CD14-positive monocyte (primary cell): ENCODE data around the gene TMUB2. TPM values are rescaled to one million over a fixed set of nuclear protein-coding genes. Genes with fewer than 3 reads are reported as not detected.

Source experiments
- DNase-seq, 3 donors: peaks; one replicate each; pipeline ENCODE4 v3.0.0-alpha.2; 2011 to 2022
- H2AFZ ChIP-seq: 2 replicates; pipeline ENCODE4 v1.6.0; 2012; ENCODE audit warnings: mild to moderate bottlenecking, low read depth, low read length, inconsistent platforms; ENCODE audit not compliant: insufficient read depth, poor library complexity, severe bottlenecking
- H3K27ac ChIP-seq, 2 donors: 1 replicate in 1 of 2; 2 replicates in 1 of 2; pipeline ENCODE4 v1.5.1; 2012 to 2013; ENCODE audit warnings: low read length in 2 of 2, control low read depth in 1 of 2, inconsistent platforms in 1 of 2, low read depth in 1 of 2, mild to moderate bottlenecking in 1 of 2
- H3K27me3 ChIP-seq, 2 donors: one replicate each; pipeline versions ENCODE4 v1.6.0 to v1.6.1; 2011 to 2013; ENCODE audit warnings: low read length in 2 of 2; ENCODE audit not compliant: control insufficient read depth in 2 of 2, insufficient read depth in 2 of 2
- H3K36me3 ChIP-seq, 2 donors: replicated peaks in 1 of 2; 1 replicate in 1 of 2; 2 replicates in 1 of 2; pipeline versions ENCODE4 v1.5.1 to v1.6.1; 2012 to 2013; ENCODE audit warnings: low read length in 2 of 2, control low read depth in 1 of 2, inconsistent platforms in 1 of 2, mild to moderate bottlenecking in 1 of 2; ENCODE audit not compliant: insufficient read depth in 2 of 2, control insufficient read depth in 1 of 2
- H3K4me1 ChIP-seq, 2 donors: 1 replicate in 1 of 2; 2 replicates in 1 of 2; pipeline versions ENCODE4 v1.5.1 to v1.6.1; 2012 to 2013; ENCODE audit warnings: low read length in 2 of 2, control low read depth in 1 of 2, inconsistent platforms in 1 of 2, mild to moderate bottlenecking in 1 of 2, moderate library complexity in 1 of 2; ENCODE audit not compliant: insufficient read depth in 2 of 2, control insufficient read depth in 1 of 2
- H3K4me2 ChIP-seq: replicated peaks from 2 replicates; pipeline ENCODE3; 2012; ENCODE audit warnings: low read length, moderate library complexity, mild to moderate bottlenecking; ENCODE audit not compliant: poor library complexity, severe bottlenecking; ENCODE audit errors: extremely low read depth
- H3K4me3 ChIP-seq, 3 experiments: fragments of 200-600 bp in 1 of 3; sonication (generic) in 1 of 3; replicated peaks in 1 of 3; 1 replicate in 2 of 3; 2 replicates in 1 of 3; pipeline ENCODE4 v1.5.1; 2011 to 2013; ENCODE audit warnings: low read length in 3 of 3, mild to moderate bottlenecking in 3 of 3, control low read depth in 2 of 3, low read depth in 2 of 3, inconsistent platforms in 1 of 3, moderate library complexity in 1 of 3
- H3K79me2 ChIP-seq: 2 replicates; pipeline ENCODE4 v1.6.0; 2012; ENCODE audit warnings: mild to moderate bottlenecking, control low read depth, inconsistent platforms, low read length, moderate library complexity; ENCODE audit not compliant: insufficient read depth
- H3K9ac ChIP-seq: 2 replicates; pipeline ENCODE4 v1.6.0; 2017; ENCODE audit warnings: low read length, mild to moderate bottlenecking; ENCODE audit not compliant: insufficient read depth, poor library complexity, severe bottlenecking
- H3K9me3 ChIP-seq, 2 donors: replicated peaks in 1 of 2; 1 replicate in 1 of 2; 2 replicates in 1 of 2; pipeline versions ENCODE4 v1.5.1 to v1.6.1; 2012 to 2013; ENCODE audit warnings: low read length in 2 of 2, control low read depth in 1 of 2; ENCODE audit not compliant: control insufficient read depth in 1 of 2, insufficient read depth in 1 of 2
- H4K20me1 ChIP-seq: 2 replicates; pipeline ENCODE4 v1.6.0; 2012; ENCODE audit warnings: mild to moderate bottlenecking, low read length, control low read depth, moderate library complexity; ENCODE audit not compliant: insufficient read depth
- H3K27ac Mint-ChIP-seq, 7 donors: one replicate each; pipeline ENCODE4 v1.8.0; 2020; ENCODE audit warnings: mild to moderate bottlenecking in 7 of 7, mixed read lengths in 7 of 7, moderate library complexity in 6 of 7, inconsistent platforms in 2 of 7
- H3K27me3 Mint-ChIP-seq, 3 donors: one replicate each; pipeline ENCODE4 v1.8.0; 2021 to 2022; ENCODE audit warnings: low read depth in 3 of 3, mild to moderate bottlenecking in 3 of 3, mixed read lengths in 3 of 3, moderate library complexity in 3 of 3, inconsistent platforms in 1 of 3
- H3K36me3 Mint-ChIP-seq, 2 donors: one replicate each; pipeline ENCODE4 v1.8.0; 2020; ENCODE audit warnings: mixed read lengths in 2 of 2, inconsistent platforms in 1 of 2, mild to moderate bottlenecking in 1 of 2
- H3K4me1 Mint-ChIP-seq: one replicate; pipeline ENCODE4 v1.8.0; 2020; ENCODE audit warnings: mild to moderate bottlenecking, mixed read lengths
- H3K4me3 Mint-ChIP-seq, 2 donors: one replicate each; pipeline ENCODE4 v1.8.0; 2020; ENCODE audit warnings: mild to moderate bottlenecking in 2 of 2, mixed read lengths in 2 of 2, moderate library complexity in 1 of 2
- H3K9me3 Mint-ChIP-seq, 7 donors: one replicate each; pipeline ENCODE4 v1.8.0; 2020 to 2022; ENCODE audit warnings: mixed read lengths in 7 of 7, mild to moderate bottlenecking in 6 of 7, moderate library complexity in 6 of 7, inconsistent platforms in 2 of 7
- CTCF ChIP-seq: fragments of 200-600 bp; IDR thresholded peaks from one replicate; pipeline ENCODE4 v1.8.0; 2022; ENCODE audit warnings: antibody characterized with exemption, mild to moderate bottlenecking
- WGBS: methylation state at CpG from one replicate; pipeline ENCODE4 v1.1.5; 2013; ENCODE audit warnings: missing lambda C conversion rate; ENCODE audit not compliant: insufficient coverage; 5-methylcytosine and 5-hydroxymethylcytosine counted together
- intact Hi-C, 2 donors: fragments of 100-400 bp; cut with micrococcal nuclease; formaldehyde crosslinking; loops; one replicate each; pipeline versions ENCODE4 v1.15.0 to v1.15.1; 2023
- polyA plus RNA-seq, 3 donors: library from polyadenylated mRNA; depleted of rRNA in 1 of 3; unstranded in 2 of 3; stranded (reverse) in 1 of 3; fragments of 300-500 nt in 2 of 3; fragments of >200 nt in 1 of 3; fragmentation: Illumina TruSeq in 2 of 3; gene quantifications; 1 replicate in 2 of 3; 2 replicates in 1 of 3; pipeline ENCODE4 v1.2.3, GENCODE V29; 2012 to 2021

Gene TMUB2
- polyA plus RNA-seq, 3 donors: 41.3 to 118 (median 41.7) TPM

- H2AFZ ChIP-seq: peak overlapping the region; percentile 15
- Mint-ChIP-seq H3K9me3 (no peaks in the 10 kb centered on the region), H3K36me3 (peaks cover 40 to 44% of the 10 kb centered on the region in 2 donors), H3K4me1 (peaks cover 36% of the 10 kb centered on the region), H3K27ac (peak overlapping the region; percentile 85 to 95 (median 91)), H3K4me3 (peak overlapping the region; percentile 83 to 91), H3K27me3 (peaks cover 0 to 2% (median 0%) of the 10 kb centered on the region in 3 donors)
- H4K20me1 ChIP-seq: peaks cover 43% of the 10 kb centered on the region
- no peaks in the 10 kb centered on the region for H3K9me3 ChIP-seq
- H3K9ac ChIP-seq: peak overlapping the region; percentile 82
- peak overlapping the region; percentile 89 to 94 for H3K27ac ChIP-seq
- peaks cover 47% of the 10 kb centered on the region for H3K79me2 ChIP-seq
- peak overlapping the region; percentile 98 for H3K4me2 ChIP-seq
- peaks cover 31 to 36% of the 10 kb centered on the region in 2 donors for H3K4me1 ChIP-seq
- intact Hi-C loops: loop anchor here in 1 of 2 donors (1.0 kb wide), 2 partner anchors 10 to 21 kb away; partner anchors contain the start of gene UBTF
- H3K27me3 ChIP-seq: no peaks in the 10 kb centered on the region
- H3K4me3 ChIP-seq: peak overlapping the region; percentile 83 to 97 (median 97)
- 71% methylated on average over 1 of the region's 11 CpGs for WGBS
- peaks cover 40 to 46% of the 10 kb centered on the region in 2 donors for H3K36me3 ChIP-seq
- no peak for TF ChIP-seq CTCF
- DNase-seq: peak; percentile 49 to 57 (median 51)
Measured at GRCh38 chr17:44197980-44198720, 11.4 kb downstream of the TMUB2 start.

- peaks cover 39 to 42% of the 10 kb centered on the region in 2 donors for H3K4me1 ChIP-seq
- H3K4me3 ChIP-seq: peak overlapping the region; percentile 83 to 97 (median 97)
- intact Hi-C loops: loop anchor here in 1 of 2 donors (1.0 kb wide), 2 partner anchors 11 to 20 kb away; partner anchors contain the start of gene UBTF
- H3K4me2 ChIP-seq: peak overlapping the region; percentile 98
- peaks cover 35 to 39% of the 10 kb centered on the region in 2 donors for H3K36me3 Mint-ChIP-seq
- H3K79me2 ChIP-seq: peaks cover 47% of the 10 kb centered on the region
- peak overlapping the region; percentile 15 for H2AFZ ChIP-seq
- peaks cover 0 to 2% (median 0%) of the 10 kb centered on the region in 3 donors for H3K27me3 Mint-ChIP-seq
- H3K27me3 ChIP-seq: no peaks in the 10 kb centered on the region
- H3K4me1 Mint-ChIP-seq: peaks cover 44% of the 10 kb centered on the region
- H3K4me3 Mint-ChIP-seq: peak overlapping the region; percentile 83 to 91
- DNase-seq: peak; percentile 27 to 42 (median 42)
- H3K36me3 ChIP-seq: peaks cover 32 to 39% of the 10 kb centered on the region in 2 donors
- WGBS: 2% methylated on average over 23 of the region's 68 CpGs
- peak overlapping the region; percentile 85 to 95 (median 91) for H3K27ac Mint-ChIP-seq
- TF ChIP-seq CTCF: no peak
- H3K9ac ChIP-seq: peak overlapping the region; percentile 82
- H3K9me3 Mint-ChIP-seq: no peaks in the 10 kb centered on the region
- H3K9me3 ChIP-seq: no peaks in the 10 kb centered on the region
- H3K27ac ChIP-seq: peak overlapping the region; percentile 89 to 94
- H4K20me1 ChIP-seq: peaks cover 35% of the 10 kb centered on the region
Measured at GRCh38 chr17:44198721-44199552, 12.2 kb downstream of the TMUB2 start.
